GM12878 (cell line): ENCODE measurements around the gene DICER1. TPM values are rescaled to one million over a fixed set of nuclear protein-coding genes. Genes with fewer than 3 reads are reported as not detected.

ENCODE experiments used
- ATF7 ChIP-seq: fragments of 450-650 bp; IDR thresholded peaks from 2 replicates; pipeline ENCODE4 v1.6.1; 2016; ENCODE audit warnings: low read depth, mild to moderate bottlenecking
- CREM ChIP-seq: IDR thresholded peaks from 2 replicates; pipeline ENCODE4 v1.6.1; 2014; ENCODE audit warnings: antibody characterized with exemption, low read depth
- EP300 ChIP-seq, 2 experiments: fragments of 150-350 bp in 1 of 2; IDR thresholded peaks; 2 replicates each; pipeline ENCODE4 v1.6.1; 2011 to 2012; ENCODE audit warnings: low read depth in 2 of 2, low read length in 2 of 2, borderline replicate concordance in 1 of 2, improper control_type of control experiment in 1 of 2, inconsistent platforms in 1 of 2; ENCODE audit not compliant: control insufficient read depth in 1 of 2
- FOS ChIP-seq: IDR thresholded peaks from 3 replicates; pipeline ENCODE4 v1.6.1; 2011; ENCODE audit warnings: borderline replicate concordance; ENCODE audit not compliant: insufficient read length; ENCODE audit errors: extremely low read depth
- FOXK2 ChIP-seq: fragments of 450-650 bp; IDR thresholded peaks from 2 replicates; pipeline ENCODE4 v1.6.1; 2017; ENCODE audit warnings: mild to moderate bottlenecking, moderate library complexity
- GABPA ChIP-seq: IDR thresholded peaks from 2 replicates; pipeline ENCODE4 v1.6.1; 2014; ENCODE audit warnings: antibody characterized with exemption, low read depth, mild to moderate bottlenecking, inconsistent platforms
- HDAC6 ChIP-seq: fragments of 200-600 bp; sonication (generic); IDR thresholded peaks from one replicate; pipeline ENCODE4 v1.8.0; 2017; ENCODE audit warnings: antibody characterized with exemption; ENCODE audit not compliant: unreplicated experiment
- IKZF2 ChIP-seq, 2 experiments: fragments of 450-650 bp; IDR thresholded peaks; 2 replicates each; pipeline ENCODE4 v1.6.1; 2017; ENCODE audit warnings: mild to moderate bottlenecking in 2 of 2, moderate library complexity in 2 of 2
- KDM1A ChIP-seq: fragments of 200-600 bp; sonication (generic); IDR thresholded peaks from 2 replicates; pipeline ENCODE4 v1.6.1; 2016; ENCODE audit warnings: borderline replicate concordance
- MEF2A ChIP-seq: IDR thresholded peaks from 2 replicates; pipeline ENCODE4 v1.6.1; 2011; ENCODE audit warnings: low read depth, mild to moderate bottlenecking, low read length, moderate library complexity; ENCODE audit not compliant: insufficient read depth
- MTA2 ChIP-seq: fragments of 450-650 bp; IDR thresholded peaks from 2 replicates; pipeline ENCODE4 v1.6.1; 2016; ENCODE audit warnings: low read depth, mild to moderate bottlenecking, moderate library complexity
- MTA3 ChIP-seq: IDR thresholded peaks from 2 replicates; pipeline ENCODE4 v1.6.1; 2012; ENCODE audit warnings: low read length, inconsistent platforms, borderline replicate concordance
- PAX8 ChIP-seq: fragments of 450-650 bp; IDR thresholded peaks from 2 replicates; pipeline ENCODE4 v1.6.1; 2017; ENCODE audit warnings: mild to moderate bottlenecking, moderate library complexity
- RUNX3 ChIP-seq: IDR thresholded peaks from 2 replicates; pipeline ENCODE4 v1.6.1; 2012; ENCODE audit warnings: low read length, inconsistent platforms
- SMAD5 ChIP-seq: IDR thresholded peaks from 2 replicates; pipeline ENCODE4 v1.6.1; 2016; ENCODE audit warnings: antibody characterized with exemption, low read depth
- SMC3 ChIP-seq: IDR thresholded peaks from 2 replicates; pipeline ENCODE4 v1.6.1; 2011; ENCODE audit warnings: low read length, improper control_type of control experiment, borderline replicate concordance
- SP1 ChIP-seq: IDR thresholded peaks from one replicate; pipeline ENCODE4 v1.6.1; 2011; ENCODE audit warnings: low read depth, low read length
- SPI1 ChIP-seq: IDR thresholded peaks from 2 replicates; pipeline ENCODE4 v1.6.1; 2011; ENCODE audit warnings: low read depth, mild to moderate bottlenecking, low read length, moderate library complexity, borderline replicate concordance; ENCODE audit not compliant: insufficient read depth
- SREBF2 ChIP-seq: IDR thresholded peaks from 2 replicates; pipeline ENCODE4 v1.6.1; 2012; ENCODE audit warnings: mild to moderate bottlenecking, low read length
- TAF1 ChIP-seq: IDR thresholded peaks from 2 replicates; pipeline ENCODE4 v1.6.1; 2011; ENCODE audit warnings: mild to moderate bottlenecking, low read depth, low read length, borderline replicate concordance
- TCF7 ChIP-seq: IDR thresholded peaks from 2 replicates; pipeline ENCODE4 v1.6.1; 2014; ENCODE audit warnings: antibody characterized with exemption, borderline replicate concordance
- ZBED1 ChIP-seq: IDR thresholded peaks from 2 replicates; pipeline ENCODE4 v1.6.1; 2016; ENCODE audit warnings: borderline replicate concordance
- ZNF274 ChIP-seq: IDR thresholded peaks from one replicate; pipeline ENCODE4 v1.8.0; 2011; ENCODE audit not compliant: insufficient read length, insufficient read depth
- ZSCAN29 ChIP-seq: fragments of 450-650 bp; IDR thresholded peaks from 2 replicates; pipeline ENCODE4 v1.6.1; 2017; ENCODE audit warnings: mild to moderate bottlenecking, moderate library complexity
- polyA plus RNA-seq, 11 experiments: library from polyadenylated mRNA; depleted of rRNA in 4 of 11; unstranded in 6 of 11; stranded (reverse) in 5 of 11; fragments of >200 nt; fragmentation: Nextera tagmentation in 4 of 11; fragmentation: Illumina TruSeq in 1 of 11; extraction: Ambion mirVana in 4 of 11; extraction: Trizol in 1 of 11; gene quantifications; 1 replicate in 1 of 11; 2 replicates in 10 of 11; pipeline versions ENCODE4 v1.2.1 to v1.2.3, GENCODE V29; 2011 to 2016; ENCODE audit warnings: inconsistent platforms in 2 of 11, missing spikeins in 2 of 11, low read depth in 1 of 11
- total RNA-seq, 4 experiments: library from RNA; depleted of rRNA in 3 of 4; stranded (reverse); fragments of >200 nt in 3 of 4; fragmentation: Illumina TruSeq in 1 of 4; extraction: Trizol in 1 of 4; gene quantifications; 2 replicates each; pipeline versions ENCODE4 v1.2.1 to v1.2.3, GENCODE V29; 2013 to 2021
- TF ChIP-seq, protein P1 (sequence below): fragments of 450-650 bp; IDR thresholded peaks from 2 replicates; pipeline ENCODE4 v1.6.1; 2017; ENCODE audit warnings: antibody characterized with exemption, mild to moderate bottlenecking, moderate library complexity
- TF ChIP-seq, protein P2 (sequence below): IDR thresholded peaks from 2 replicates; pipeline ENCODE4 v1.6.1; 2011; ENCODE audit warnings: mild to moderate bottlenecking, low read depth, low read length, moderate library complexity; ENCODE audit not compliant: insufficient replicate concordance
- TF ChIP-seq, protein P3 (sequence below): fragments of 450-650 bp; IDR thresholded peaks from 2 replicates; pipeline ENCODE4 v1.6.1; 2017; ENCODE audit warnings: mild to moderate bottlenecking, moderate library complexity

Gene DICER1
- total and polyA plus RNA-seq, 10 of the 15 experiments (the other 5 are each of a cell fraction or from before 2014, with no cell fraction given) = 6.8 to 70.8 (median 37.1) TPM

DNA sequence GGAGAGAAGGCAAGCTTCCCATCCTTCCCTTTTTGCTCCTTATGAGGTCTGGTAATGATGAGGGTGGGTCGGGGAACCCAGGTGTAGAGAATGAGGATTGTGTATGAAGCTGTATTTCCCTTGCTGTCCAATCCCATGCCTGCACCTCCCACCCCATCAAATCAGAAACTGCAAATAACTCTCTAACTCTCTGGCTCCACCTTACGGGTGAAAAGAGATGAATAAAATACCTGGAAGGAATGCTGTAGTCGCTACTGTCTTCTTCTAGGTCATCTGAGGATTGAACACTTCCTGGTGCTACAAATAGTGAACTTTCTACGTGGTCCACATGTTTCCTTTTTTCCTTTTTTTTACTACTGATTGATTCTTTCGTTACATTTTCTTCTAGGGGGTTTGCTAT, 38.9 kb upstream of the DICER1 start (continued):
- TF ChIP-seq SPI1 (no peak), SREBF2 (no peak), EP300 (IDR thresholded peaks at IDR 0.05; ENCODE audit: borderline replicate concordance in 1 of 2, control insufficient read depth in 1 of 2, low read depth in 2 of 2, low read length in 2 of 2) (no peak), ZBED1 (no peak), MEF2A (no peak), PAX8 (no peak), IKZF2 (IDR thresholded peaks at IDR 0.05) (peak; percentile 20 to 41; a peak in 1 of 4 replicates), RUNX3 (no peak), TCF7 (no peak), HDAC6 (no peak), ATF7 (0 out of 2 replicates have a peak, but pooled peaks have one; percentile 34), FOS (no peak), FOXK2 (no peak), SMC3 (peak; percentile 68; the same call in 1 of the 2 replicates), TAF1 (no peak), MTA3 (no peak), GABPA (no peak), CREM (no peak), ZSCAN29 (no peak), KDM1A (no peak), SMAD5 (no peak), SP1 (no peak), MTA2 (0 out of 2 replicates have a peak, but pooled peaks have one; percentile 15), ZNF274 (no peak)
- TF ChIP-seq, protein P1, sequence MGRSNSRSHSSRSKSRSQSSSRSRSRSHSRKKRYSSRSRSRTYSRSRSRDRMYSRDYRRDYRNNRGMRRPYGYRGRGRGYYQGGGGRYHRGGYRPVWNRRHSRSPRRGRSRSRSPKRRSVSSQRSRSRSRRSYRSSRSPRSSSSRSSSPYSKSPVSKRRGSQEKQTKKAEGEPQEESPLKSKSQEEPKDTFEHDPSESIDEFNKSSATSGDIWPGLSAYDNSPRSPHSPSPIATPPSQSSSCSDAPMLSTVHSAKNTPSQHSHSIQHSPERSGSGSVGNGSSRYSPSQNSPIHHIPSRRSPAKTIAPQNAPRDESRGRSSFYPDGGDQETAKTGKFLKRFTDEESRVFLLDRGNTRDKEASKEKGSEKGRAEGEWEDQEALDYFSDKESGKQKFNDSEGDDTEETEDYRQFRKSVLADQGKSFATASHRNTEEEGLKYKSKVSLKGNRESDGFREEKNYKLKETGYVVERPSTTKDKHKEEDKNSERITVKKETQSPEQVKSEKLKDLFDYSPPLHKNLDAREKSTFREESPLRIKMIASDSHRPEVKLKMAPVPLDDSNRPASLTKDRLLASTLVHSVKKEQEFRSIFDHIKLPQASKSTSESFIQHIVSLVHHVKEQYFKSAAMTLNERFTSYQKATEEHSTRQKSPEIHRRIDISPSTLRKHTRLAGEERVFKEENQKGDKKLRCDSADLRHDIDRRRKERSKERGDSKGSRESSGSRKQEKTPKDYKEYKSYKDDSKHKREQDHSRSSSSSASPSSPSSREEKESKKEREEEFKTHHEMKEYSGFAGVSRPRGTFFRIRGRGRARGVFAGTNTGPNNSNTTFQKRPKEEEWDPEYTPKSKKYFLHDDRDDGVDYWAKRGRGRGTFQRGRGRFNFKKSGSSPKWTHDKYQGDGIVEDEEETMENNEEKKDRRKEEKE = no peak
- TF ChIP-seq, protein P2, sequence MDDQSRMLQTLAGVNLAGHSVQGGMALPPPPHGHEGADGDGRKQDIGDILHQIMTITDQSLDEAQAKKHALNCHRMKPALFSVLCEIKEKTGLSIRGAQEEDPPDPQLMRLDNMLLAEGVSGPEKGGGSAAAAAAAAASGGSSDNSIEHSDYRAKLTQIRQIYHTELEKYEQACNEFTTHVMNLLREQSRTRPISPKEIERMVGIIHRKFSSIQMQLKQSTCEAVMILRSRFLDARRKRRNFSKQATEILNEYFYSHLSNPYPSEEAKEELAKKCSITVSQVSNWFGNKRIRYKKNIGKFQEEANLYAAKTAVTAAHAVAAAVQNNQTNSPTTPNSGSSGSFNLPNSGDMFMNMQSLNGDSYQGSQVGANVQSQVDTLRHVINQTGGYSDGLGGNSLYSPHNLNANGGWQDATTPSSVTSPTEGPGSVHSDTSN = no peak
- TF ChIP-seq, protein P3, sequence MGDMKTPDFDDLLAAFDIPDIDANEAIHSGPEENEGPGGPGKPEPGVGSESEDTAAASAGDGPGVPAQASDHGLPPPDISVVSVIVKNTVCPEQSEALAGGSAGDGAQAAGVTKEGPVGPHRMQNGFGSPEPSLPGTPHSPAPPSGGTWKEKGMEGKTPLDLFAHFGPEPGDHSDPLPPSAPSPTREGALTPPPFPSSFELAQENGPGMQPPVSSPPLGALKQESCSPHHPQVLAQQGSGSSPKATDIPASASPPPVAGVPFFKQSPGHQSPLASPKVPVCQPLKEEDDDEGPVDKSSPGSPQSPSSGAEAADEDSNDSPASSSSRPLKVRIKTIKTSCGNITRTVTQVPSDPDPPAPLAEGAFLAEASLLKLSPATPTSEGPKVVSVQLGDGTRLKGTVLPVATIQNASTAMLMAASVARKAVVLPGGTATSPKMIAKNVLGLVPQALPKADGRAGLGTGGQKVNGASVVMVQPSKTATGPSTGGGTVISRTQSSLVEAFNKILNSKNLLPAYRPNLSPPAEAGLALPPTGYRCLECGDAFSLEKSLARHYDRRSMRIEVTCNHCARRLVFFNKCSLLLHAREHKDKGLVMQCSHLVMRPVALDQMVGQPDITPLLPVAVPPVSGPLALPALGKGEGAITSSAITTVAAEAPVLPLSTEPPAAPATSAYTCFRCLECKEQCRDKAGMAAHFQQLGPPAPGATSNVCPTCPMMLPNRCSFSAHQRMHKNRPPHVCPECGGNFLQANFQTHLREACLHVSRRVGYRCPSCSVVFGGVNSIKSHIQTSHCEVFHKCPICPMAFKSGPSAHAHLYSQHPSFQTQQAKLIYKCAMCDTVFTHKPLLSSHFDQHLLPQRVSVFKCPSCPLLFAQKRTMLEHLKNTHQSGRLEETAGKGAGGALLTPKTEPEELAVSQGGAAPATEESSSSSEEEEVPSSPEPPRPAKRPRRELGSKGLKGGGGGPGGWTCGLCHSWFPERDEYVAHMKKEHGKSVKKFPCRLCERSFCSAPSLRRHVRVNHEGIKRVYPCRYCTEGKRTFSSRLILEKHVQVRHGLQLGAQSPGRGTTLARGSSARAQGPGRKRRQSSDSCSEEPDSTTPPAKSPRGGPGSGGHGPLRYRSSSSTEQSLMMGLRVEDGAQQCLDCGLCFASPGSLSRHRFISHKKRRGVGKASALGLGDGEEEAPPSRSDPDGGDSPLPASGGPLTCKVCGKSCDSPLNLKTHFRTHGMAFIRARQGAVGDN = no peak
